HepG2 (cell line): ENCODE data around the gene POC1A. TPM values are rescaled to one million over a fixed set of nuclear protein-coding genes. Genes with fewer than 3 reads are reported as not detected.

Source experiments
- ATF7 ChIP-seq, 2 experiments: fragments of 450-650 bp in 1 of 2; sonication (generic) in 1 of 2; formaldehyde crosslinking in 1 of 2; IDR thresholded peaks; 2 replicates each; pipeline versions ENCODE4 v1.4.0 to v1.6.1; 2016 to 2020; ENCODE audit warnings: antibody characterized with exemption in 1 of 2, mild to moderate bottlenecking in 1 of 2, missing genetic modification reagents in 1 of 2
- ATRX ChIP-seq: sonication (generic); formaldehyde crosslinking; IDR thresholded peaks from 2 replicates; pipeline ENCODE4 v1.4.0; 2020; ENCODE audit warnings: missing genetic modification reagents, borderline replicate concordance
- EED ChIP-seq: sonication (generic); formaldehyde crosslinking; IDR thresholded peaks from 2 replicates; pipeline ENCODE4 v1.5.0; 2020; ENCODE audit warnings: mild to moderate bottlenecking, missing genetic modification reagents
- EHMT2 ChIP-seq: fragments of 200-600 bp; sonication (generic); IDR thresholded peaks from 2 replicates; pipeline ENCODE4 v1.7.0; 2017; ENCODE audit warnings: antibody characterized with exemption, low read depth, low read length, borderline replicate concordance
- HNF1B ChIP-seq: sonication (generic); formaldehyde crosslinking; IDR thresholded peaks from 2 replicates; pipeline ENCODE4 v1.5.1; 2020; ENCODE audit warnings: mild to moderate bottlenecking, moderate library complexity, missing genetic modification reagents
- HNRNPUL1 ChIP-seq: fragments of 200-400 bp; formaldehyde crosslinking; IDR thresholded peaks from 2 replicates; pipeline ENCODE4 v1.6.1; 2017; ENCODE audit warnings: low read depth, mild to moderate bottlenecking, low read length, moderate library complexity
- KDM3A ChIP-seq: IDR thresholded peaks from 2 replicates; pipeline ENCODE4 v1.6.1; 2018; ENCODE audit warnings: low read depth, missing compliant biosample characterization
- LCORL ChIP-seq, 2 experiments: fragments of 450-650 bp in 1 of 2; sonication (generic) in 1 of 2; formaldehyde crosslinking in 1 of 2; IDR thresholded peaks; 2 replicates each; pipeline versions ENCODE4 v1.5.0 to v1.6.1; 2017 to 2020; ENCODE audit warnings: antibody characterized with exemption in 1 of 2, missing genetic modification reagents in 1 of 2
- PAF1 ChIP-seq: IDR thresholded peaks from 2 replicates; pipeline ENCODE4 v1.6.1; 2016; ENCODE audit warnings: missing genetic modification reagents, missing compliant biosample characterization
- PCBP1 ChIP-seq: fragments of 200-400 bp; formaldehyde crosslinking; IDR thresholded peaks from 2 replicates; pipeline ENCODE4 v1.6.1; 2017; ENCODE audit warnings: mild to moderate bottlenecking, low read depth, low read length, borderline replicate concordance
- SATB2 ChIP-seq: sonication (generic); formaldehyde crosslinking; IDR thresholded peaks from 2 replicates; pipeline ENCODE4 v1.5.0; 2020; ENCODE audit warnings: missing genetic modification reagents
- SMC3 ChIP-seq: IDR thresholded peaks from 2 replicates; pipeline ENCODE4 v1.6.1; 2011; ENCODE audit warnings: low read length, improper control_type of control experiment
- ZNF562 ChIP-seq: sonication (generic); formaldehyde crosslinking; IDR thresholded peaks from 2 replicates; pipeline ENCODE4 v1.8.0; 2022; ENCODE audit warnings: missing genetic modification reagents, borderline replicate concordance
- ZNF564 ChIP-seq: sonication (generic); formaldehyde crosslinking; IDR thresholded peaks from 2 replicates; pipeline ENCODE4 v1.8.1; 2023; ENCODE audit warnings: mild to moderate bottlenecking, missing genetic modification reagents
- polyA plus RNA-seq, 8 experiments: library from polyadenylated mRNA; depleted of rRNA in 3 of 8; stranded (reverse) in 7 of 8; unstranded in 1 of 8; fragments of >200 nt; fragmentation: Illumina TruSeq in 4 of 8; extraction: Trizol in 4 of 8; gene quantifications; 2 replicates each; pipeline versions ENCODE4 v1.2.1 to v1.2.3, GENCODE V29; 2011 to 2016; ENCODE audit warnings: low read depth in 4 of 8, missing spikeins in 1 of 8, mixed read lengths in 1 of 8; ENCODE audit not compliant: insufficient read depth in 1 of 8
- total RNA-seq, 5 experiments: library from RNA; depleted of rRNA; stranded (reverse); fragments of >200 nt; fragmentation: Illumina TruSeq; extraction: Trizol; gene quantifications; 2 replicates each; pipeline ENCODE4 v1.2.3, GENCODE V29; 2016; ENCODE audit warnings: low read depth in 1 of 5
- TF ChIP-seq, protein P1 (sequence below): sonication (generic); formaldehyde crosslinking; IDR thresholded peaks from 2 replicates; pipeline ENCODE4 v1.9.0; 2022; ENCODE audit warnings: low read depth, missing genetic modification reagents
- TF ChIP-seq, protein P2 (sequence below): sonication (generic); formaldehyde crosslinking; IDR thresholded peaks from 2 replicates; pipeline ENCODE4 v1.8.0; 2022; ENCODE audit warnings: mild to moderate bottlenecking, missing genetic modification reagents, moderate library complexity
- TF ChIP-seq, protein P3 (sequence below): sonication (generic); formaldehyde crosslinking; IDR thresholded peaks from 2 replicates; pipeline ENCODE4 v1.5.0; 2020; ENCODE audit warnings: mild to moderate bottlenecking, missing genetic modification reagents, borderline replicate concordance

The POC1A gene
- total and polyA plus RNA-seq, 2 of the 13 experiments (the other 11 are each of a cell fraction or from before 2014, with no cell fraction given) = 14.6 to 20.0 TPM

GRCh38 chr3:52182196-52182595, 28.0 kb upstream of the POC1A start (continued):
- TF ChIP-seq ZNF562 (CRISPR knock-in tag) = no peak
- no peak for TF ChIP-seq SATB2 (CRISPR knock-in tag)
- TF ChIP-seq SMC3 = no peak
- no peak for TF ChIP-seq EED
- no peak for TF ChIP-seq ATRX
- no peak for TF ChIP-seq ATF7 (IDR thresholded peaks at IDR 0.05)
- 0 out of 2 replicates have a peak, but pooled peaks have one; percentile 12 for TF ChIP-seq ATF7 (CRISPR knock-in tag; IDR thresholded peaks at IDR 0.05)
- TF ChIP-seq, protein P1, sequence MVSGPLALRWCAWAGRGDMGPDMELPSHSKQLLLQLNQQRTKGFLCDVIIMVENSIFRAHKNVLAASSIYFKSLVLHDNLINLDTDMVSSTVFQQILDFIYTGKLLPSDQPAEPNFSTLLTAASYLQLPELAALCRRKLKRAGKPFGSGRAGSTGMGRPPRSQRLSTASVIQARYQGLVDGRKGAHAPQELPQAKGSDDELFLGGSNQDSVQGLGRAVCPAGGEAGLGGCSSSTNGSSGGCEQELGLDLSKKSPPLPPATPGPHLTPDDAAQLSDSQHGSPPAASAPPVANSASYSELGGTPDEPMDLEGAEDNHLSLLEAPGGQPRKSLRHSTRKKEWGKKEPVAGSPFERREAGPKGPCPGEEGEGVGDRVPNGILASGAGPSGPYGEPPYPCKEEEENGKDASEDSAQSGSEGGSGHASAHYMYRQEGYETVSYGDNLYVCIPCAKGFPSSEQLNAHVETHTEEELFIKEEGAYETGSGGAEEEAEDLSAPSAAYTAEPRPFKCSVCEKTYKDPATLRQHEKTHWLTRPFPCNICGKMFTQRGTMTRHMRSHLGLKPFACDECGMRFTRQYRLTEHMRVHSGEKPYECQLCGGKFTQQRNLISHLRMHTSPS = peak; percentile 63; the same call in 1 of the 2 replicates
- TF ChIP-seq EHMT2 = no peak
- TF ChIP-seq KDM3A (CRISPR knock-in tag) = no peak
- TF ChIP-seq, protein P2, sequence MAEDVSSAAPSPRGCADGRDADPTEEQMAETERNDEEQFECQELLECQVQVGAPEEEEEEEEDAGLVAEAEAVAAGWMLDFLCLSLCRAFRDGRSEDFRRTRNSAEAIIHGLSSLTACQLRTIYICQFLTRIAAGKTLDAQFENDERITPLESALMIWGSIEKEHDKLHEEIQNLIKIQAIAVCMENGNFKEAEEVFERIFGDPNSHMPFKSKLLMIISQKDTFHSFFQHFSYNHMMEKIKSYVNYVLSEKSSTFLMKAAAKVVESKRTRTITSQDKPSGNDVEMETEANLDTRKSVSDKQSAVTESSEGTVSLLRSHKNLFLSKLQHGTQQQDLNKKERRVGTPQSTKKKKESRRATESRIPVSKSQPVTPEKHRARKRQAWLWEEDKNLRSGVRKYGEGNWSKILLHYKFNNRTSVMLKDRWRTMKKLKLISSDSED (CRISPR knock-in tag) = no peak
- TF ChIP-seq, protein P3, sequence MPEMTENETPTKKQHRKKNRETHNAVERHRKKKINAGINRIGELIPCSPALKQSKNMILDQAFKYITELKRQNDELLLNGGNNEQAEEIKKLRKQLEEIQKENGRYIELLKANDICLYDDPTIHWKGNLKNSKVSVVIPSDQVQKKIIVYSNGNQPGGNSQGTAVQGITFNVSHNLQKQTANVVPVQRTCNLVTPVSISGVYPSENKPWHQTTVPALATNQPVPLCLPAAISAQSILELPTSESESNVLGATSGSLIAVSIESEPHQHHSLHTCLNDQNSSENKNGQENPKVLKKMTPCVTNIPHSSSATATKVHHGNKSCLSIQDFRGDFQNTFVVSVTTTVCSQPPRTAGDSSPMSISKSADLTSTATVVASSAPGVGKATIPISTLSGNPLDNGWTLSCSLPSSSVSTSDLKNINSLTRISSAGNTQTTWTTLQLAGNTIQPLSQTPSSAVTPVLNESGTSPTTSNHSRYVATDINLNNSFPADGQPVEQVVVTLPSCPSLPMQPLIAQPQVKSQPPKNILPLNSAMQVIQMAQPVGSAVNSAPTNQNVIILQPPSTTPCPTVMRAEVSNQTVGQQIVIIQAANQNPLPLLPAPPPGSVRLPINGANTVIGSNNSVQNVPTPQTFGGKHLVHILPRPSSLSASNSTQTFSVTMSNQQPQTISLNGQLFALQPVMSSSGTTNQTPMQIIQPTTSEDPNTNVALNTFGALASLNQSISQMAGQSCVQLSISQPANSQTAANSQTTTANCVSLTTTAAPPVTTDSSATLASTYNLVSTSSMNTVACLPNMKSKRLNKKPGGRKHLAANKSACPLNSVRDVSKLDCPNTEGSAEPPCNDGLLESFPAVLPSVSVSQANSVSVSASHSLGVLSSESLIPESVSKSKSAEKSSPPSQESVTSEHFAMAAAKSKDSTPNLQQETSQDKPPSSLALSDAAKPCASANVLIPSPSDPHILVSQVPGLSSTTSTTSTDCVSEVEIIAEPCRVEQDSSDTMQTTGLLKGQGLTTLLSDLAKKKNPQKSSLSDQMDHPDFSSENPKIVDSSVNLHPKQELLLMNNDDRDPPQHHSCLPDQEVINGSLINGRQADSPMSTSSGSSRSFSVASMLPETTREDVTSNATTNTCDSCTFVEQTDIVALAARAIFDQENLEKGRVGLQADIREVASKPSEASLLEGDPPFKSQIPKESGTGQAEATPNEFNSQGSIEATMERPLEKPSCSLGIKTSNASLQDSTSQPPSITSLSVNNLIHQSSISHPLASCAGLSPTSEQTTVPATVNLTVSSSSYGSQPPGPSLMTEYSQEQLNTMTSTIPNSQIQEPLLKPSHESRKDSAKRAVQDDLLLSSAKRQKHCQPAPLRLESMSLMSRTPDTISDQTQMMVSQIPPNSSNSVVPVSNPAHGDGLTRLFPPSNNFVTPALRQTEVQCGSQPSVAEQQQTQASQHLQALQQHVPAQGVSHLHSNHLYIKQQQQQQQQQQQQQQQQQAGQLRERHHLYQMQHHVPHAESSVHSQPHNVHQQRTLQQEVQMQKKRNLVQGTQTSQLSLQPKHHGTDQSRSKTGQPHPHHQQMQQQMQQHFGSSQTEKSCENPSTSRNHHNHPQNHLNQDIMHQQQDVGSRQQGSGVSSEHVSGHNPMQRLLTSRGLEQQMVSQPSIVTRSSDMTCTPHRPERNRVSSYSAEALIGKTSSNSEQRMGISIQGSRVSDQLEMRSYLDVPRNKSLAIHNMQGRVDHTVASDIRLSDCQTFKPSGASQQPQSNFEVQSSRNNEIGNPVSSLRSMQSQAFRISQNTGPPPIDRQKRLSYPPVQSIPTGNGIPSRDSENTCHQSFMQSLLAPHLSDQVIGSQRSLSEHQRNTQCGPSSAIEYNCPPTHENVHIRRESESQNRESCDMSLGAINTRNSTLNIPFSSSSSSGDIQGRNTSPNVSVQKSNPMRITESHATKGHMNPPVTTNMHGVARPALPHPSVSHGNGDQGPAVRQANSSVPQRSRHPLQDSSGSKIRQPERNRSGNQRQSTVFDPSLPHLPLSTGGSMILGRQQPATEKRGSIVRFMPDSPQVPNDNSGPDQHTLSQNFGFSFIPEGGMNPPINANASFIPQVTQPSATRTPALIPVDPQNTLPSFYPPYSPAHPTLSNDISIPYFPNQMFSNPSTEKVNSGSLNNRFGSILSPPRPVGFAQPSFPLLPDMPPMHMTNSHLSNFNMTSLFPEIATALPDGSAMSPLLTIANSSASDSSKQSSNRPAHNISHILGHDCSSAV (CRISPR knock-in tag) = no peak
- no peak for TF ChIP-seq ZNF564 (CRISPR knock-in tag)
- no peak for TF ChIP-seq HNRNPUL1
- TF ChIP-seq PCBP1 = no peak
- no peak for TF ChIP-seq PAF1 (CRISPR knock-in tag)
- TF ChIP-seq LCORL (IDR thresholded peaks at IDR 0.05) = no peak
- 0 out of 2 replicates have a peak, but pooled peaks have one; percentile 34 for TF ChIP-seq LCORL (CRISPR knock-in tag; IDR thresholded peaks at IDR 0.05)
- TF ChIP-seq HNF1B (CRISPR knock-in tag) = peak; percentile 41; the same call in 1 of the 2 replicates
